Endothelial cell of umbilical vein (primary cell): ENCODE measurements around the gene QSER1. TPM values are rescaled to one million over a fixed set of nuclear protein-coding genes. Genes with fewer than 3 reads are reported as not detected.

Experiments used
- BruUV-seq: library from RNA; stranded (reverse); fragments of 400-500 nt; replicated peaks from 2 replicates; lab custom pipeline; 2021; lab: Mats Ljungman, UMichigan
- CTCF ChIA-PET: fragments of 300-600, 350-600 bp; sonication (Branson Sonifier 250); formaldehyde crosslinking; loops from one replicate; lab custom pipeline; 2021; ENCODE audit warnings: antibody characterized with exemption, inconsistent platforms; lab: Charles Lee
- POLR2A ChIA-PET: fragments of 300-600, 350-600 bp; sonication (Branson Sonifier 250); formaldehyde crosslinking; loops from one replicate; lab custom pipeline; 2021; ENCODE audit warnings: antibody characterized with exemption, inconsistent platforms; lab: Charles Lee
- DNase-seq: peaks from one replicate; pipeline ENCODE4 v3.0.0-alpha.2; 2011; ENCODE audit warnings: low read depth, low spot score
- FAIRE-seq: peaks from 2 replicates; lab custom pipeline; 2011; peaks lifted over from hg19 to GRCh38; lab: Jason Lieb, UNC
- H2AFZ ChIP-seq: 2 replicates; pipeline ENCODE4 v1.6.0; 2012; ENCODE audit warnings: low read depth, low read length, control low read depth, inconsistent platforms
- H3K27ac ChIP-seq: 2 replicates; pipeline ENCODE4 v1.5.1; 2011; ENCODE audit warnings: low read depth, mild to moderate bottlenecking, control low read depth, low read length, moderate library complexity; ENCODE audit not compliant: insufficient read depth
- H3K27me3 ChIP-seq, 2 experiments: 2 replicates each; pipeline versions ENCODE4 v1.6.0 to v1.6.1; 2011; ENCODE audit warnings: low read length in 2 of 2, mixed read lengths in 1 of 2; ENCODE audit not compliant: control insufficient read depth in 2 of 2, insufficient read depth in 2 of 2
- H3K36me3 ChIP-seq, 2 experiments: 2 replicates in 1 of 2; 3 replicates in 1 of 2; pipeline ENCODE4 v1.5.1; 2011; ENCODE audit warnings: low read length in 2 of 2, mild to moderate bottlenecking in 1 of 2, moderate library complexity in 1 of 2; ENCODE audit not compliant: control insufficient read depth in 2 of 2, insufficient read depth in 2 of 2; ENCODE audit errors: extremely low read depth in 1 of 2
- H3K4me1 ChIP-seq: 3 replicates; pipeline ENCODE4 v1.5.1; 2011; ENCODE audit warnings: mild to moderate bottlenecking, low read length; ENCODE audit not compliant: control insufficient read depth, insufficient read depth; ENCODE audit errors: extremely low read depth
- H3K4me2 ChIP-seq: 2 replicates; pipeline ENCODE4 v1.6.1; 2011; ENCODE audit warnings: low read length, control low read depth, mixed read lengths; ENCODE audit not compliant: insufficient read depth
- H3K4me3 ChIP-seq, 3 experiments: fragments of 200-600 bp in 1 of 3; sonication (generic), shearing (Covaris generic) in 1 of 3; replicated peaks in 1 of 3; 2 replicates each; pipeline ENCODE4 v1.5.1; 2011 to 2016; ENCODE audit warnings: control low read depth in 3 of 3, low read length in 3 of 3, mild to moderate bottlenecking in 2 of 3, inconsistent platforms in 1 of 3, low read depth in 1 of 3, moderate library complexity in 1 of 3; ENCODE audit not compliant: insufficient read depth in 1 of 3
- H3K79me2 ChIP-seq: 2 replicates; pipeline ENCODE4 v1.6.0; 2012; ENCODE audit warnings: low read length, inconsistent platforms; ENCODE audit not compliant: control insufficient read depth, insufficient read depth
- H3K9ac ChIP-seq: replicated peaks from 2 replicates; pipeline ENCODE3; 2011; ENCODE audit warnings: low read length, control low read depth; ENCODE audit not compliant: insufficient read depth; ENCODE audit errors: extremely low read depth
- H3K9me1 ChIP-seq: replicated peaks from 3 replicates; pipeline ENCODE4 v1.6.0; 2011; ENCODE audit warnings: mild to moderate bottlenecking, low read length; ENCODE audit not compliant: control insufficient read depth, insufficient read depth; ENCODE audit errors: extremely low read depth
- H3K9me3 ChIP-seq: replicated peaks from 2 replicates; pipeline ENCODE4 v1.5.1; 2012; ENCODE audit warnings: low read length, inconsistent platforms; ENCODE audit not compliant: control insufficient read depth, insufficient read depth
- H4K20me1 ChIP-seq: replicated peaks from 2 replicates; pipeline ENCODE3; 2011; ENCODE audit warnings: mild to moderate bottlenecking, low read length; ENCODE audit not compliant: control insufficient read depth, insufficient read depth; ENCODE audit errors: extremely low read depth
- EZH2 ChIP-seq: IDR thresholded peaks from 2 replicates; pipeline ENCODE4 v1.6.1; 2012; ENCODE audit warnings: borderline replicate concordance, low read depth, mild to moderate bottlenecking, moderate library complexity, low read length, inconsistent platforms; ENCODE audit not compliant: severe bottlenecking
- FOS ChIP-seq: IDR thresholded peaks from 2 replicates; pipeline ENCODE4 v1.6.1; 2011; ENCODE audit warnings: mild to moderate bottlenecking, low read length, moderate library complexity, borderline replicate concordance; ENCODE audit not compliant: insufficient read depth
- GATA2 ChIP-seq: IDR thresholded peaks from 2 replicates; pipeline ENCODE4 v1.7.0; 2011; ENCODE audit warnings: low read depth, mild to moderate bottlenecking, moderate library complexity, mixed read lengths, low read length; ENCODE audit not compliant: insufficient read length, insufficient read depth
- JUN ChIP-seq: IDR thresholded peaks from 2 replicates; pipeline ENCODE4 v1.6.1; 2011; ENCODE audit warnings: borderline replicate concordance, low read depth; ENCODE audit not compliant: insufficient read length, insufficient read depth
- MYC ChIP-seq: IDR thresholded peaks from one replicate; pipeline ENCODE4 v1.6.1; 2011; ENCODE audit warnings: mild to moderate bottlenecking, low read depth, low read length
- POLR2A ChIP-seq: IDR thresholded peaks from 2 replicates; pipeline ENCODE4 v1.6.1; 2012; ENCODE audit warnings: low read depth, mild to moderate bottlenecking, control low read depth, low read length
- POLR2AphosphoS5 ChIP-seq: IDR thresholded peaks from 2 replicates; pipeline ENCODE4 v1.6.1; 2012; ENCODE audit warnings: low read depth, mild to moderate bottlenecking, control low read depth, low read length, moderate library complexity; ENCODE audit not compliant: insufficient read depth
- dilution Hi-C: fragments of 300-500 bp; cut with MboI; formaldehyde crosslinking; loops from one replicate; pipeline ENCODE4 v1.15.0; 2019; ENCODE audit warnings: low sequenced_read_pairs; ENCODE audit not compliant: extremely low pct_ligation_motif_present
- intact Hi-C: fragments of 100-400 bp; cut with micrococcal nuclease; formaldehyde crosslinking; loops from one replicate; pipeline ENCODE4 v1.10.0; 2022
- polyA plus RNA-seq, 4 experiments: library from polyadenylated mRNA; depleted of rRNA in 3 of 4; stranded (reverse) in 3 of 4; unstranded in 1 of 4; fragments of >200 nt; gene quantifications; 2 replicates each; pipeline versions ENCODE4 v1.2.1 to v1.2.3, GENCODE V29; 2011 to 2012; ENCODE audit warnings: missing spikeins in 1 of 4
- total RNA-seq: library from RNA; stranded (reverse); gene quantifications from 2 replicates; pipeline ENCODE4 v1.2.3, GENCODE V29; 2021
- TF ChIP-seq, protein P1 (sequence below), 2 donors: IDR thresholded peaks; 1 replicate in 1 of 2; 2 replicates in 1 of 2; pipeline ENCODE4 v1.5.1; 2011; ENCODE audit warnings: low read length in 2 of 2, mild to moderate bottlenecking in 2 of 2, moderate library complexity in 2 of 2, control low read depth in 1 of 2, inconsistent platforms in 1 of 2, low read depth in 1 of 2; ENCODE audit not compliant: insufficient read depth in 1 of 2; ENCODE audit errors: extremely low read depth in 1 of 2
- TF ChIP-seq, protein P2 (sequence below): IDR thresholded peaks from 2 replicates; pipeline ENCODE4 v1.6.1; 2011; ENCODE audit not compliant: insufficient read depth, insufficient read length

Gene QSER1
- total and polyA plus RNA-seq, 2 donors (not counting 3 experiments of a cell fraction or from before 2014, with no cell fraction given) = 5.5 to 36.6 TPM

DNA sequence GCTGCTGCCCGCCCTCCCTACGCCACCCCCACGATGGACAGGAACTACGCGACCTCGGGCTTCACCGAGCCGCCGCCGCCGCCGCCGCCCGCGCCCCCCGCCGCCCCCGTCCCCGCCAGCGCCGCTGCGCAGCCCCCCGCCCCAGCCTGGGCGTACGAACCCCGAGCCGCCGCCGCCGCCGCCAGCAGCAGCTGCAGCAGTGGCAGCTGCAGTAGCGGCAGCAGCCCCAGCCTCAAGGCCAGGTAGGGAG, 407 bp downstream of the QSER1 start:
- Histone ChIP-seq H3K79me2 (peaks cover 47% of the 10 kb centered on the region), H4K20me1 (no peaks in the 10 kb centered on the region), H3K4me3 (peak overlapping the region; percentile 82 to 98 (median 93)), H3K27ac (peak overlapping the region; percentile 89), H3K9me3 (no peaks in the 10 kb centered on the region), H3K9me1 (no peaks in the 10 kb centered on the region), H2AFZ (no peak overlapping the region), H3K4me2 (no peak overlapping the region), H3K9ac (peak overlapping the region; percentile 95), H3K4me1 (peaks cover 13% of the 10 kb centered on the region), H3K36me3 (no peaks in the 10 kb centered on the region), H3K27me3 (no peaks in the 10 kb centered on the region)
- BruUV-seq = no TSS peak
- dilution Hi-C loops (no loop called here), intact Hi-C loops (loop anchor here (5.0 to 10.0 kb wide), 3 partner anchors 311 to 809 kb away; partner anchors contain the start of genes C11orf91 and EIF3M)
- POLR2A ChIA-PET = interaction anchor here (0.6 kb wide), 1 partner anchor 145 kb away, joined by 4 read pairs; no protein-coding TSS in a partner anchor
- FAIRE-seq = no peak
- CTCF ChIA-PET = interaction anchor here (0.7 to 3.0 kb wide), 4 partner anchors 9 to 172 kb away, joined by 4 to 14 read pairs (median 7); no protein-coding TSS in a partner anchor
- no peak for DNase-seq
- TF ChIP-seq, protein P1, sequence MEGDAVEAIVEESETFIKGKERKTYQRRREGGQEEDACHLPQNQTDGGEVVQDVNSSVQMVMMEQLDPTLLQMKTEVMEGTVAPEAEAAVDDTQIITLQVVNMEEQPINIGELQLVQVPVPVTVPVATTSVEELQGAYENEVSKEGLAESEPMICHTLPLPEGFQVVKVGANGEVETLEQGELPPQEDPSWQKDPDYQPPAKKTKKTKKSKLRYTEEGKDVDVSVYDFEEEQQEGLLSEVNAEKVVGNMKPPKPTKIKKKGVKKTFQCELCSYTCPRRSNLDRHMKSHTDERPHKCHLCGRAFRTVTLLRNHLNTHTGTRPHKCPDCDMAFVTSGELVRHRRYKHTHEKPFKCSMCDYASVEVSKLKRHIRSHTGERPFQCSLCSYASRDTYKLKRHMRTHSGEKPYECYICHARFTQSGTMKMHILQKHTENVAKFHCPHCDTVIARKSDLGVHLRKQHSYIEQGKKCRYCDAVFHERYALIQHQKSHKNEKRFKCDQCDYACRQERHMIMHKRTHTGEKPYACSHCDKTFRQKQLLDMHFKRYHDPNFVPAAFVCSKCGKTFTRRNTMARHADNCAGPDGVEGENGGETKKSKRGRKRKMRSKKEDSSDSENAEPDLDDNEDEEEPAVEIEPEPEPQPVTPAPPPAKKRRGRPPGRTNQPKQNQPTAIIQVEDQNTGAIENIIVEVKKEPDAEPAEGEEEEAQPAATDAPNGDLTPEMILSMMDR (IDR thresholded peaks at IDR 0.05; ENCODE audit: extremely low read depth in 1 of 2, insufficient read depth in 1 of 2, low read depth in 1 of 2, low read length in 2 of 2) = no peak
- TF ChIP-seq FOS (no peak), GATA2 (no peak), POLR2A (no peak), JUN (no peak), POLR2AphosphoS5 (no peak), EZH2 (no peak), MYC (no peak)
- TF ChIP-seq, protein P2, sequence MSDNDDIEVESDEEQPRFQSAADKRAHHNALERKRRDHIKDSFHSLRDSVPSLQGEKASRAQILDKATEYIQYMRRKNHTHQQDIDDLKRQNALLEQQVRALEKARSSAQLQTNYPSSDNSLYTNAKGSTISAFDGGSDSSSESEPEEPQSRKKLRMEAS = no peak
